Measurements from ENCODE around the gene MAGI1.
A peak's percentile ranks its signal among the peaks of the same experiment; 100 is the strongest.
"Not testable (repeated sequence)": the region's sequence is repeated elsewhere in the genome, so short reads cannot be mapped to it uniquely, and the experiment has no call there.

MAGI1 gene

GRCh38 chr3:65543391-65543790 is 495.3 kb downstream of the MAGI1 start:
- not testable (repeated sequence) for DNase-seq

GRCh38 chr3:65540666-65541065 is 498.1 kb downstream of the MAGI1 start:
- DNase-seq: no peak

- no peak for DNase-seq
These were observed 499.1 kb downstream of the MAGI1 start for GRCh38 chr3:65539616-65540015.

- DNase-seq: no peak
These were observed 500.6 kb downstream of the MAGI1 start for GRCh38 chr3:65538101-65538500.

- DNase-seq: no peak
These were observed 501.6 kb downstream of the MAGI1 start for GRCh38 chr3:65537109-65537508.

GRCh38 chr3:65535260-65535659 is 503.5 kb downstream of the MAGI1 start:
- DNase-seq: no peak

- DNase-seq: no peak
These were observed 503.9 kb downstream of the MAGI1 start for GRCh38 chr3:65534805-65535204.

- DNase-seq: no peak
These were observed 506.0 kb downstream of the MAGI1 start for GRCh38 chr3:65532749-65533148.

- DNase-seq: no peak
These were observed 506.5 kb downstream of the MAGI1 start for GRCh38 chr3:65532215-65532614.

- no peak for DNase-seq
These were observed 507.2 kb downstream of the MAGI1 start for GRCh38 chr3:65531499-65531898.

GRCh38 chr3:65526656-65527055 is 512.1 kb downstream of the MAGI1 start:
- DNase-seq: no peak

- no peak for DNase-seq
These were observed 514.1 kb downstream of the MAGI1 start for GRCh38 chr3:65524584-65524983.

- no peak for DNase-seq
These were observed 514.8 kb downstream of the MAGI1 start for GRCh38 chr3:65523878-65524277.

GRCh38 chr3:65521032-65521431 is 517.7 kb downstream of the MAGI1 start:
- DNase-seq: no peak

- no peak for DNase-seq
These were observed 521.7 kb downstream of the MAGI1 start for GRCh38 chr3:65516998-65517397.

- not testable (repeated sequence) for DNase-seq
These were observed 524.4 kb downstream of the MAGI1 start for GRCh38 chr3:65514317-65514716.

GRCh38 chr3:65509423-65509794 is 529.3 kb downstream of the MAGI1 start:
- not testable (repeated sequence) for DNase-seq

GRCh38 chr3:65508750-65509422 is 529.8 kb downstream of the MAGI1 start:
- DNase-seq: no peak

GRCh38 chr3:65507437-65507836 is 531.3 kb downstream of the MAGI1 start:
- no peak for DNase-seq

GRCh38 chr3:65503776-65504175 is 534.9 kb downstream of the MAGI1 start:
- DNase-seq: no peak

GRCh38 chr3:65502526-65502925 is 536.2 kb downstream of the MAGI1 start:
- no peak for DNase-seq

- peak; percentile 1 for DNase-seq
These were observed 538.1 kb downstream of the MAGI1 start for GRCh38 chr3:65500398-65501306.

GRCh38 chr3:65497846-65498245 is 540.9 kb downstream of the MAGI1 start:
- DNase-seq: no peak

- no peak for DNase-seq
These were observed 541.5 kb downstream of the MAGI1 start for GRCh38 chr3:65497236-65497635.
